ENCODE measurements around the gene DENND1C. TPM values are rescaled to one million over a fixed set of nuclear protein-coding genes. Genes with fewer than 3 reads are reported as not detected.

DENND1C gene
- total and polyA plus RNA-seq, 9 donors: 0.13 to 2.1 (median 0.71) TPM

DNA sequence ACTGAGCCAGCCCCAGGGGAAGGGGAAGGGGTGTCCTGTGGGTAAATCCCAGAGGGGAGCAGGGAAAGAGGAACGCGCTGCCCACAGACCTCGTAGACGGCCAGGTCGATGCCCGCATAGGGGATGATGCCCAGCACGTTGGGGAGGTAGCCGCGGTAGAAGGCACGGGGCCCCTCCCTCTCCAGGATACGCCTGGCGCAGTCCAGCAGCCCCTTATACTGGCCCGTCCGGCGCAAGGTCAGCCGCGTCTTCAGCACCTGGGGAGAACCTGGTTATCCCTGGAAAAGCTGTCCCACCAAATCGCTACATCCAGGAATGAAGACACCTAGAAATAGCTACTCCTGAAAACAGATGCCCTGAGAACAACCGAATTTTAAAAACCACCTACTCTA, 29.4 kb downstream of the DENND1C start:
- Histone ChIP-seq H3K4me3 (ENCODE audit: low read length) (no peak overlapping the region), H3K9me3 (replicated peaks; ENCODE audit: control insufficient read depth, low read depth, low read length) (peaks cover 18% of the 10 kb centered on the region), H3K4me1 (ENCODE audit: control insufficient read depth, insufficient read depth, low read length) (no peaks in the 10 kb centered on the region), H3K27ac (ENCODE audit: low read length) (no peak overlapping the region), H3K36me3 (ENCODE audit: control insufficient read depth, insufficient read depth, low read length) (peaks cover 33% of the 10 kb centered on the region), H3K27me3 (ENCODE audit: control insufficient read depth, insufficient read depth, low read length) (no peaks in the 10 kb centered on the region)
- DNase-seq: no peak
- WGBS (ENCODE audit: insufficient coverage): 96% methylated on average over 18 of the region's 19 CpGs

DNA sequence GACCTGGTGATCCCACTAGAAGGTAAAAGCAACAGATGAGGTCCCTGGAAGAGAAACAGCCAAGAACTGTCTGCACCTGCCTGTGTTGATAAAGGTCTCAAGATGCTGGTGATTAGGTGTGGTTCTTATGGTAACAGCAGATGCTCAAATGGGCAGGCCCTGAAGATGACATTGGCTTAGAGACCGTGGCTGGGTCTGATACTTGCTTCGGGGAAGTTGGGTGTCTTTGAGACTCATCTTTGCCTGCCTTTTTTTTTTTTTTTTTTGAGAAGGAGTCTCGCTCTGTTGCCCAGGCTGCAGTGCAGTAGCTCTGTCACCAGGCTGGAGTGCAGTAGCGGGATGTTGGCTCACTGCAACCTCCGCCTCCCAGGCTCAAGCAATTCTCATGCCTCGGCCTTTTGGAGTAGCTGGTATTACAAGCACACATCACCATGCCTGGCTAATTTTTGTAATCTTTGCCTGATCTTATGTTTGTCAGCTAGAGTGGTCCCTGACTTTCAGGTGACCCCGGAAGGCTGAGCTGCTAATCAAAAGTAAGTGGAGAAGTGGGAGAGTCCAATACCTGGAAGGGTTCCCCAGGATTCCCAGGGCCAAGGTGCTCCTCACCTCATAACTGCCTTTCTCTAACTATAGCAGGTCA, 29.9 kb downstream of the DENND1C start:
- DNase-seq: no peak
- H3K27ac ChIP-seq (ENCODE audit: low read length): no peak overlapping the region
- WGBS (ENCODE audit: insufficient coverage): 80% methylated on average over 1 of the region's 7 CpGs
- no peak overlapping the region for H3K4me3 ChIP-seq (ENCODE audit: low read length)
- peaks cover 18% of the 10 kb centered on the region for H3K9me3 ChIP-seq (replicated peaks; ENCODE audit: control insufficient read depth, low read depth, low read length)
- H3K27me3 ChIP-seq (ENCODE audit: control insufficient read depth, insufficient read depth, low read length): no peaks in the 10 kb centered on the region
- peaks cover 33% of the 10 kb centered on the region for H3K36me3 ChIP-seq (ENCODE audit: control insufficient read depth, insufficient read depth, low read length)
- H3K4me1 ChIP-seq (ENCODE audit: control insufficient read depth, insufficient read depth, low read length): no peaks in the 10 kb centered on the region

DNA sequence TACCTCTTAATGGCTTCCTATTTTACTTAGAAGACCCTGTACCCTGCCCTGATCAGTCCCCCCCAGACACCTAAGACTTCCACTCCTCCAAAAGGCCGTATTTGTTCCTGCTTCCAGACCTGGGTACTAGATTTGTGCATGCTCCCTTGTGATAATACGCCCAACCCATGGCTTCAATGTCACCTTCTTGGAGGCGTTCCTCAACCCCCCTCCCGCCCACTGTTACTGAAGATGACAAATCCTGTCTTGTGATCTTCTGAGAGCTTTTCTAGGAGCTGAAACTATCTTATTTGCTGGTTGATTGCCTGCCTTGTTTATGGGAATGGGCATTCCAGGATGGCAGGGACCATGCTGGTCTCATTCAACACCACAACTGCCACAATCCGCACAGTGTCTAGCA, 31.4 kb downstream of the DENND1C start:
- no peak overlapping the region for H3K27ac ChIP-seq (ENCODE audit: low read length)
- H3K4me1 ChIP-seq (ENCODE audit: control insufficient read depth, insufficient read depth, low read length): no peaks in the 10 kb centered on the region
- DNase-seq: no peak
- H3K27me3 ChIP-seq (ENCODE audit: control insufficient read depth, insufficient read depth, low read length): no peaks in the 10 kb centered on the region
- 90% methylated on average over 3 of the region's 5 CpGs for WGBS (ENCODE audit: insufficient coverage)
- peaks cover 33% of the 10 kb centered on the region for H3K36me3 ChIP-seq (ENCODE audit: control insufficient read depth, insufficient read depth, low read length)
- no peak overlapping the region for H3K4me3 ChIP-seq (ENCODE audit: low read length)
- H3K9me3 ChIP-seq (replicated peaks; ENCODE audit: control insufficient read depth, low read depth, low read length): peaks cover 18% of the 10 kb centered on the region

GRCh38 chr19:6448045-6448444, 33.5 kb downstream of the DENND1C start:
- Histone ChIP-seq H3K4me3 (ENCODE audit: low read length) (no peak overlapping the region), H3K9me3 (replicated peaks; ENCODE audit: control insufficient read depth, low read depth, low read length) (peaks cover 5% of the 10 kb centered on the region), H3K4me1 (ENCODE audit: control insufficient read depth, insufficient read depth, low read length) (no peaks in the 10 kb centered on the region), H3K36me3 (ENCODE audit: control insufficient read depth, insufficient read depth, low read length) (peaks cover 18% of the 10 kb centered on the region), H3K27ac (ENCODE audit: low read length) (no peak overlapping the region), H3K27me3 (ENCODE audit: control insufficient read depth, insufficient read depth, low read length) (no peaks in the 10 kb centered on the region)
- WGBS (ENCODE audit: insufficient coverage): 94% methylated on average over 2 of the region's 3 CpGs
- DNase-seq: no peak

GRCh38 chr19:6446452-6446851, 35.1 kb downstream of the DENND1C start:
- H3K27ac ChIP-seq (ENCODE audit: low read length): no peak overlapping the region
- WGBS (ENCODE audit: insufficient coverage): no CpG with 5 or more reads among the region's 3 CpGs
- no peak overlapping the region for H3K4me3 ChIP-seq (ENCODE audit: low read length)
- DNase-seq: no peak
- H3K27me3 ChIP-seq (ENCODE audit: control insufficient read depth, insufficient read depth, low read length): no peaks in the 10 kb centered on the region
- peaks cover 13% of the 10 kb centered on the region for H3K36me3 ChIP-seq (ENCODE audit: control insufficient read depth, insufficient read depth, low read length)
- no peaks in the 10 kb centered on the region for H3K4me1 ChIP-seq (ENCODE audit: control insufficient read depth, insufficient read depth, low read length)
- peaks cover 5% of the 10 kb centered on the region for H3K9me3 ChIP-seq (replicated peaks; ENCODE audit: control insufficient read depth, low read depth, low read length)

GRCh38 chr19:6443986-6444385, 37.6 kb downstream of the DENND1C start:
- Histone ChIP-seq H3K4me1 (ENCODE audit: control insufficient read depth, insufficient read depth, low read length) (no peaks in the 10 kb centered on the region), H3K36me3 (ENCODE audit: control insufficient read depth, insufficient read depth, low read length) (peaks cover 10% of the 10 kb centered on the region), H3K4me3 (ENCODE audit: low read length) (no peak overlapping the region), H3K27ac (ENCODE audit: low read length) (no peak overlapping the region), H3K27me3 (ENCODE audit: control insufficient read depth, insufficient read depth, low read length) (no peaks in the 10 kb centered on the region), H3K9me3 (replicated peaks; ENCODE audit: control insufficient read depth, low read depth, low read length) (peaks cover 5% of the 10 kb centered on the region)
- no peak for DNase-seq
- WGBS (ENCODE audit: insufficient coverage): 93% methylated on average over 12 of the region's 13 CpGs

- no peak for DNase-seq
- Histone ChIP-seq H3K4me1 (ENCODE audit: control insufficient read depth, insufficient read depth, low read length) (no peaks in the 10 kb centered on the region), H3K36me3 (ENCODE audit: control insufficient read depth, insufficient read depth, low read length) (peaks cover 10% of the 10 kb centered on the region), H3K27ac (ENCODE audit: low read length) (no peak overlapping the region), H3K9me3 (replicated peaks; ENCODE audit: control insufficient read depth, low read depth, low read length) (peaks cover 5% of the 10 kb centered on the region), H3K27me3 (ENCODE audit: control insufficient read depth, insufficient read depth, low read length) (no peaks in the 10 kb centered on the region), H3K4me3 (ENCODE audit: low read length) (no peak overlapping the region)
- WGBS (ENCODE audit: insufficient coverage): 79% methylated on average over 7 of the region's 13 CpGs
Measured at GRCh38 chr19:6442087-6442688, 39.4 kb downstream of the DENND1C start.

GRCh38 chr19:6440905-6441304, 40.7 kb downstream of the DENND1C start:
- Histone ChIP-seq H3K27me3 (ENCODE audit: control insufficient read depth, insufficient read depth, low read length) (no peaks in the 10 kb centered on the region), H3K27ac (ENCODE audit: low read length) (no peak overlapping the region), H3K9me3 (replicated peaks; ENCODE audit: control insufficient read depth, low read depth, low read length) (peaks cover 5% of the 10 kb centered on the region), H3K36me3 (ENCODE audit: control insufficient read depth, insufficient read depth, low read length) (peaks cover 5% of the 10 kb centered on the region), H3K4me3 (ENCODE audit: low read length) (no peak overlapping the region), H3K4me1 (ENCODE audit: control insufficient read depth, insufficient read depth, low read length) (no peaks in the 10 kb centered on the region)
- no peak for DNase-seq
- WGBS (ENCODE audit: insufficient coverage): 100% methylated on average over 2 of the region's 3 CpGs

DNA sequence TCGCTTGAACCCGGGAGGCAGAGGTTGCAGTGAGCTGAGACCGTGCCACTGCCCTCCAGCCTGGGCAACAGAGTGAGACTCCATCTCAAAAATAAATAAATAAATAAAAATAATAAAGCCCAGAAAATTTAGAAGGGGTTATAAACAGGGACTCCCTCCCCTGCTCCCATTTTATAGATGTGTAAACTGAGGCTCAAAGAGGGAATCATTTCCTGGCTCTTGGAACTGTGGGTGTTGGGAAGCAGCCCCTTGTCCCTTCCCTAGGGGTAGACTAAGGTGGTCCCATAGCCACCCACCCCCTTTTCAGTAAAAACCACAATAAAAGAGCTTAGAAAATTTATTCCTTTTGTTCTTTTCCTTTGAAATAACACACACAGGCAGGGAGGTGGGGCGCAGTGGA, 41.8 kb downstream of the DENND1C start:
- Histone ChIP-seq H3K27ac (ENCODE audit: low read length) (no peak overlapping the region), H3K4me1 (ENCODE audit: control insufficient read depth, insufficient read depth, low read length) (no peaks in the 10 kb centered on the region), H3K4me3 (ENCODE audit: low read length) (no peak overlapping the region), H3K36me3 (ENCODE audit: control insufficient read depth, insufficient read depth, low read length) (no peaks in the 10 kb centered on the region), H3K27me3 (ENCODE audit: control insufficient read depth, insufficient read depth, low read length) (no peaks in the 10 kb centered on the region), H3K9me3 (replicated peaks; ENCODE audit: control insufficient read depth, low read depth, low read length) (no peaks in the 10 kb centered on the region)
- WGBS (ENCODE audit: insufficient coverage): no CpG with 5 or more reads among the region's 4 CpGs
- no peak for DNase-seq

GRCh38 chr19:6433663-6434062, 47.9 kb downstream of the DENND1C start, which contains the start of gene SLC25A41:
Gene SLC25A41 (minus strand): TSS chr19:6433763. CDS start chr19:6433693, 70 bp downstream.
- Histone ChIP-seq H3K36me3 (ENCODE audit: control insufficient read depth, insufficient read depth, low read length) (no peaks in the 10 kb centered on the region), H3K9me3 (replicated peaks; ENCODE audit: control insufficient read depth, low read depth, low read length) (no peaks in the 10 kb centered on the region), H3K27me3 (ENCODE audit: control insufficient read depth, insufficient read depth, low read length) (peaks cover 6% of the 10 kb centered on the region), H3K27ac (ENCODE audit: low read length) (no peak within 1 kb of the TSS), H3K4me1 (ENCODE audit: control insufficient read depth, insufficient read depth, low read length) (no peaks in the 10 kb centered on the region), H3K4me3 (ENCODE audit: low read length) (no peak within 1 kb of the TSS)
- 85% methylated on average over 6 of the region's 10 CpGs for WGBS (ENCODE audit: insufficient coverage)
- DNase-seq: no peak
